Forelimb muscle (tissue), 1 donor: ENCODE measurements around the gene PLAC8L1. TPM values are rescaled to one million over a fixed set of nuclear protein-coding genes. Genes with fewer than 3 reads are reported as not detected.
"Not testable (repeated sequence)": the region's sequence is repeated elsewhere in the genome, so short reads cannot be mapped to it uniquely, and the experiment has no call there.

ENCODE experiments used
- DNase-seq: peaks from one replicate; pipeline ENCODE4 v3.0.0-alpha.2; 2013; ENCODE audit warnings: low read depth
- polyA plus RNA-seq: library from polyadenylated mRNA; unstranded; fragments of 120-200 nt; gene quantifications from one replicate; pipeline ENCODE4 v1.2.1, GENCODE V29; 2013; ENCODE audit not compliant: insufficient read length

PLAC8L1 gene, protein sequence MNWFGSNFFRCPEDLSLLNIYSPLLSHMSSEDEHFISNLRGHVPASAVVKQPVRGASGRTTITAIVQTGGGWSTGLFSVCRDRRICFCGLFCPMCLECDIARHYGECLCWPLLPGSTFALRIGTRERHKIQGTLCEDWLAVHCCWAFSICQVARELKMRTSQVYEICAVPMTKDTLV
- 0.73 TPM for polyA plus RNA-seq

DNA sequence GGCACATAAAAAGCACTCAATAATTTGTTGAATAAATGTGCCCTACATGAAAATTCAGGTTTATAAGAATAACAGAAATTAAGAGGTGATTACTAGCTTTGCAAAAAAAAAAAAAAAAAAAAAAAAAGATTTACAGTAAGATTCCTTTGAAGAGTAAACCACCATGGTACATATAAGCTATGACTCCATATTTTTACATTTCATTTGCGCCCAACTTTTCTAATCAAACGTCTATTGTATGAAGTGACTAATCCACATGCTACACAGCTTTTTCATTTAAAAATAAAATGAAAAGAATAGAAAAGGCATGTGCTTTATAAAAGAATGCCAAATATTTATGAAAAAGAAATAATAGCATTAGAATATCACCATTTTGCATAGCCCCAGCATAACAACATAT lies at the start of gene PLAC8L1:
TSS of gene PLAC8L1 (minus strand) at position 101 of the 400 bp plus-strand sequence. CDS start 1,266 bp downstream, outside the sequence.
- no peak for DNase-seq

DNA sequence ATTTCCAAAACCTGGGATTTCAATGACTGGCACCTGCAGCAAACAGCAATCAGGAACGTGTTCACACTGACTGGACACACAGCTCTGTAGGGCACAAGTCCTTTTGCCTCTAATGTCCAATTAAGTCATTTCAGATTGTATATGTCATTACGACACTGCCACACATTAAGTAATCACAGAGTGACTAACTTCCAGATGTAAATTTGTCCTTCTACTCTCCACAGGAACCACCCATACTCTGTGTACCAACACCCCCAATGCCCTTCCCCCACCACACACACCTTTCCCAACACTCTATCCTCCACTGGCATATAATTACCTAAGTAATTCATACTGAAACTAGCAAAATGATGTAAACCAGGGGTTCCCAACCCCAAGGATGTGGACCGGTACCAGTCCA lies 46.6 kb upstream of the PLAC8L1 start:
- no peak for DNase-seq

DNA sequence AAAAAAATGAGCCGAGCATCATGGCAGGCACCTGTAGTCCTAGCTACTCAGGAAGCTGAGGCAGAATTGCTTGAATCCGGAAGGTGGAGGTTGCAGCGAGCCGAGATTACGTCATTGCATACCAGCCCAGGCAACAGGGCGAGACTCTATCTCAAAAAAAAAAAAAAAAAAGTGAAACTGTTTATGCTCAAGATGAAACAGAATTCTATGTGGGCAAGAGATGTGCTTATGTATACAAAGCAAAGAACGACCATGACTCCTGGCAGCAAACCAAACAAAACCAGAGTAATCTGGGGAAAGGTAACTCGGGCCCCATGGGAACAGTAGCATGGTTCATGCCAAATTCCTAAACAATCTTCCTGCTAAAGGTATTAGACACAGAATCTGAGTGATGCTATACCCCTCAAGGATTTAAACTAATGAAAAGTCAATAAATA lies 32.6 kb upstream of the PLAC8L1 start:
- no peak for DNase-seq

DNA sequence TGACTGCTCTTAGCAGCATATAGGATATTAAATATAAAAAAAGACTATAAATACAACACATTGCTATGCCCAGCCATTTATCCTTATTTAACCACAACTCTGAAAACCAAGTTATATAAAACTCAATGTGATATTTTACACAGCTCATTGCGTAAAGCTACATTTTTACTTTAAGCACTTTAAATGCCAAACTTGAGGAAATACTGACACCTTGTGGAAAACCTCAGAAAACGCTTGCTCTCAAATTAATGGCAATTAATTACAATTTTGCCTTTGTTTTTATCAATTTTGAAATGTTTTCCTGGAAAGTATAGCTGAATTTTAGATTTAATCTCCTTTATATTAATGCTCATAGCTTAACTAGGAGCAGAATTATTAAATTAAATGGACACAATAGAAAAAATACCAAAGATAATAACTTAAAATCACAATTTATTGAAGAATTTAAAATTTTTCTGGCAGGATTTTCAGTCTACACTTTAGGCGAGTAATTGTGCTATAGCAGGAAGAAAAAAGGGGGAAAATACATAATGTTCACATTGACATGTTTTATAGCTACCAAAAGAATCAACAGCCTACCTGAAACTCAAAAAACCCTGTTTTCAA lies 25.2 kb upstream of the PLAC8L1 start:
- DNase-seq = peak; percentile 22

DNA sequence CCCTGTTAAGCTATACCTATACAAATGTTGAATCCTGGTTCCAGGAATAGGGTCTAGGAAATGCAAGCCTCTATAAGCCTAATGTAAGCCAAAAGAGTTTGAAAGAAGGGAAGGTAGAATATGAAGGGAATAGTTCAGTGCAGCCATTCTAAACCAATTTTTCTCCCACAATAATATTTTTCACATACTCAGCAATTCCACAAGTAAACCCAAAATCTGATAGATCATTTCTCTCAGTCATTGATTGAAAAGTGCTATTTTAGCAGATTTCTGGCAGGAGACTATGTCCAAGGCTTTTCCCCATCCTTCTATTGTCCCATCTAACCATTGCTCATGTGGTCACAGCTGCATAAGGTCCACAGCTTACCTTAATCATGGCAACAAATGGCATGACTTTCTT lies 20.7 kb upstream of the PLAC8L1 start:
- no peak for DNase-seq

DNA sequence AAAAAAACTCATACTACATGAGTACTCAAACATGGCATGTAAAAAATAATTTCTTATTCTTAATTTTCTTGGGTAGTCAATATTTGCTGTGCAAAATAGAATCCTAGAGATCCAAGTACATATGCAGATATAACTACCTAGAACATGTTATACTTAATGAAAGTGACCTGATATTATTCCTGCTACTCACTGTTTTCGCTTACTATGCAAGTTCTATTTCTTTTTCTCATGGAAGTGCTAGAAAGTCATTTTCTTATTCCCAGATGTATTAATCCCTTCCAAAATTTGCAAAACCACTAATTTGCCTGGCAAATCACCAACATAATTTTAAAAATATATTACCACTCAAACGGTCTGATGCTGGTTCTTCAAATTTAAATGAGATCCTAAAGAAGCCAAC lies 19.2 kb upstream of the PLAC8L1 start:
- no peak for DNase-seq

DNA sequence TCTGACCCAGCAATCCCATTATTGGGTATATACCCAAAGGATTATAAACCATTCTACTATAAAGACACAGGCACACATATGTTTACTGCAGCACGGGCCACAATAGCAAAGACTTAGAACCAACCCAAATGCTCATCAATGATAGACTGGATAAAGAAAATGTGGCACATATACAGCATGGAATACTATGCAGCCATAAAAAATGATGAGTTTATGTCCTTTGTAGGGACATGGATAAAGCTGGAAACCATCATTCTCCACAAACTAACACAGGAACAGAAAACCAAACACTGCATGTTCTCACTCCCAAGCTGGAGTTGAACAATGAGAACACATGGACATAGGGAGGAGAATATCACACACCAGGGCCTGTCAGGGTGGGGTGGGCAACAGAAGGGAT lies 16.1 kb upstream of the PLAC8L1 start:
- DNase-seq = not testable (repeated sequence)

DNA sequence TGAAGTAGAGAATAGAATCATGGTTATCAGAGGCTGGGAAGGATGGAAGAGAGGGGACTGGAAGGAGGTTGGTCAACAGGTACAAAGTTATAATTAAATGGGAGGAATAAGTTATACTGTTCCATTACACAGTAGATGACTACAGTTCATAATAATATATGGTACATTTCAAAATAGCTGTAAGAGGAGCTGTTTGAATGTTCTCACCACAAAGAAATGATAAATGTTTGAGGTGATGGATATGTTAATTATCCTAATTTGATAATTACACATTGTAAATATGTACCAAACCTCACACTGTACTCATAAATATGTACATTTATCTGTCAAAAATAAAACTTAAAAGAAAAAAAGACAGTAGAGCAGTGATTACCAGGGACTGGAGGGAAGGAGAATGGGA lies 12.9 kb upstream of the PLAC8L1 start:
- DNase-seq = no peak

DNA sequence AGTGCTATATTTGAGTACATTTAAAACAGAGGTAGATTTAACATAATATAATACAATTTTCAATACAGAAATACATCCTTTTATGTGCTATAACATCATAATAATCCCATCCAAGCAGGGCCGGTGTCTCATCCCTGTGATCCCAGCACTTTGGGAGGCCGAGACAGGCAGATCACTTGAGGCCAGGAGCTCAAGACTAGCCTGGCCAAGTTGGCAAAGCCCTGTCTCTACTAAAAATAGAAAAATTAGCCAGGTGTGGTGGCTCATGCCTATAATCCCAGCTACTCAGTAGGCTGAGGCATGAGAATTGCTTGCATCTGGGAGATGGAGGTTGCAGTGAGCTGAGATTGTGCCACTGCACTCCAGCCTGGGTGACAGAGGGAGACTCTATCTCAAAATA lies 11.8 kb upstream of the PLAC8L1 start:
- DNase-seq = not testable (repeated sequence)

DNA sequence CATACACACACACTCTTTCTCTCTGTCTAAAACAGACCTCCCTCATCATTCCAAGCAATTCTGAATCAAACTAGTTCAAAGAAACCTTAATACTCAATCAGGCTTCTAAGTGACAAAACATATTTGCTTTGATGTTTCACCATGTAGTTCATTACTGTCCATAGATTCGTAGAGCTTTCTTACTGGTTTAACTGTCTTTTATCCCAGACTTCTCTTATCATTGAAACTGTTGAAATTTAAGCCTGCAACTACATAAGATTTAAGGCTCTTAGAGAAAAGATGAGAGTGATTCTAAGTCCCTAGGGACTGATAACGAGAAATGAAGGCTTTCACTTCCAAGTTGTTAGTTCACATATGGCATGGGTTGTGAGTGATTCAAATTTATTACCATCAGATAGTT lies 11.0 kb upstream of the PLAC8L1 start:
- DNase-seq = no peak

DNA sequence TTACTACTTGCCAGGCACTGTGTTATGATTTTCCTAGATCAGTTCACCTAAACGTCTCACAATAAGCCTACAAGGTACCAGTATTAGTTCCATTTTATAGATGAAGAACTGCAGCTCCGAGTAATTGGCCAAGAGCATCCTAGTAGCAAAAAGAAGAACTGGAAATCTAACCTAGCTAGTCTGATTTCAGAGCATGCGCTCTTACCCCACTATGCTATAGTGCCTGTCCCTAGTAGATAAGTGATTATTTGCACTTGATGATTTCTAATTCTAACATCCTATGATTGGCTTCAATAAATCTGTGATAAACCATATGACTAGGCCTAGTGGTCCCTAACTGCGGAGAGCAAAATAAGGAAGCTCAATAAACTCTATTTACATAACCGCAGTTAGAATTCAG lies 7.1 kb upstream of the PLAC8L1 start:
- no peak for DNase-seq

DNA sequence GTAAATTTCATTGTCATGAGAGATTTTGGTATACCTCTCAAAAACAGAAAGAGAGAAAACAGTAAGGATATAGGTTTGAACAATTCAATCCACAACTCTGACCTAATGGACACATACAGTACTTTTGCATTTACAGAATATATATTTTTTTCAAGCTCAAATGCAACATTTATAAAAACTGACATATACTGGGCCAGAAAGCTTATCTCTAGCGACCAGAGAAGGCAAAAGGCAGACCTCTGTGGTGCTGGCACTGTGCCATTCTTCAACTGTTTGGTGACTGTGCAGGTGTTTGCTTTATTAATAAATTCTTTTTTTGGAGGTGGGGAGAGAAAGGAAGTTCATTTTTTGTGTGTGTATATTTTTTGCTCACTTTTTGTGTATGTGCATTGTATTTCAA lies 6.0 kb upstream of the PLAC8L1 start:
- DNase-seq = no peak

DNA sequence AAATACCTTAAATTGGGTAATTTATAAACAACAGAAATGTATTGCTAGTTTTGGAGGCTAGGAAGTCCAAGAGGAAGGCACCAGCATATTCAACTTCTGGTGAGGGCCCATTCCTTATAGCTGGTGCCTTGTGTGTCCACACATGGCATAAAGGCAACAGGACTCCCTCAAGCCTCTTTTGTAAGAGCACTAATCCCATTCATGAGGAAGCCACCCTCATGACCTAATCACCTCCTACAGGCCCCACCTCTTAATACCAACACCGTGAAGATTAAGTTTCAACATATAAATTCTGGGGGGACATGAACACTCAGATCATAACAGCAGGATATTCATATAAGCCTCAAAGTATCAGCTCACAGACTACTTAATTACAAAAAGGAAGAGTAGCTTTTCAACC lies 4.0 kb upstream of the PLAC8L1 start:
- no peak for DNase-seq

DNA sequence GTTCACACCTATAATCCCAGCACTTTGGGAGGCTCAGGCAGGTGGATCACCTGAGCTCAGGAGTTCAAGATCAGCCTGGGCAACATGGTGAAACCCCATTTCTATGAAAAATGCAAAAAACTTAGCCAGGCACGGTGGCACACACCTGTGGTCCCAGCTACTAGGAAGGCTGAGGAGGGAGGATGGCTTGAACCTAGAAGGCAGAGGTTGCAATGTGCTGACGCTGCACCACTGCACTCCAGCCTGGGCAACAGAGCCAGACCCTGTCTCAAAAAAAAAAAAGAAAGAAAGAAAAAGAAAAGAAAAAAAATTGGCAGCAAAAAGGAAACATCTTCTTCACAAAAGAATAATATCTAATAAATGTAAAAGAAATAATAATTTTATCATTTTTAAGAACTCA lies 3.5 kb upstream of the PLAC8L1 start:
- not testable (repeated sequence) for DNase-seq

DNA sequence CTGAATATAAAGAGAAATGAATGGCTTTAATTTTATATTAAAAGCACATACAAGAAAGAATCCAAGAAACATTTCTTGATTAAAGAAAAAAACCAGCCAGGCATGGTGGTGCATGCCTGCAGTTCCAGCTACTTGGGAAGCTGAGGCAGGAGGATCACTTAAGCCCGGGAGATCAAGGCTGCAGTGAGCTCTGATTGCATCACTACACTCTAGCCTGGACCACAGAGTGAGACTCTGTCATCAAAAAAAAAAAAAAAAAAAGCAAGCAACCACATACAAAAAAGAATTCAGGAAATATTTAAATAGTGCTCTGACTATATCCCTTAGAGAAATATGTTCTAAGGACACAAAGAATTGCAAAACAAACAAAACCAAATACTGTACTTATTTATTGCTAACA lies 2.5 kb upstream of the PLAC8L1 start:
- DNase-seq = no peak

DNA sequence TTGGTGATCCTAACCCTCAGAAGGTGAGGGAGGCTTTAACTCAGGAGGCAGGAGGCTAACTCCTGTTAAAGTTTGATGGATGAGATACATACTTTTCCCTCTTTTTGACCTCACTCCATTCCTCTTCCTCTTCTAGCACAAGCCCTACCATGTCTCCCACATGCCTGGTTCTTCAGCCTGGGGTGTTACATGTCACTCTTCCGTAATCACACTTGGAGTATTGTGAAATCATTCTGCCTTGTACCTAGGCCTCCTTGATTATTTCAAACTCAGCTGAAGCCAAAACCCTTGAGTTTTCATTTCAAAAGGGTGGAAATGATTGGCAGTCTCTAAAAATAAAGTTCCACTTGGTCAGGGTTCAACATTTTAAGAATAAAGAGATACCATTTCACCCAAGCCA lies 1.8 kb downstream of the PLAC8L1 start:
- no peak for DNase-seq

DNA sequence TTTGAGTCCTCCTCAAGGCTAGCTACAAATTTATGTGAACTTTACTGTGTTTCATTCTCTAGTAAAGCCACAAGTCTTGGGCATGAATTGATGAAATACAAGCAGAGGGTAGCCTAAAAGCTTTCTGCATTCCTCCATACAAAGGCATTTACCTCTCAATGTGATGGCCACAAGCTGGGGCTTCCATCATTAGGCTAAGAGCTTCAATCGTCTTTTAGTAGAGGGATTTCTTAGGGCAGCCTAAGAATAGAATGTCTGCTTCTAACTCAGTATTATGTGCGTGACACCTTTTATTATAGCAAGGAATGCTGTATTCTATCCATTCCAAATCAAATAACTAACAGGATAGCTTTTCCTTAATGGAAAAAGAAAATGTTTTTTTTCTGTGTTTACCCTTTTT lies 3.7 kb downstream of the PLAC8L1 start:
- DNase-seq = no peak

DNA sequence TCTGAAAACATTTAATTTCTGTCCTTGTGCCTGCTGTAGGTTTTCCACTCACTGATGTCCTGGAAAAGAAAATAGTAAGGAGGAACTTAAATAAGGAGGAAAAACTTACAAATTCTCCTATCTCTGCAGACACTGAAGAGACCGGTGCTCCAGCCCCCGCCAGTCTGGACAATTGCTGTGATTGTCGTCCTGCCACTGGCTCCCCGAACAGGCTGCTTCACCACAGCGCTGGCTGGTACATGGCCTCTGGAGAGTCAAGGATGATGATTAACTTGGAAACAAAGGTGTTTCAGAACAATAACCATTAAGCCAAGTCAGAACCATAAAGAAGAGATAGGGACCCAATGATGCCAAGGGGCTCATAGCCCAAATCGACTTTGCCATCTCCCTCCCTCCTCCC lies 7.3 kb downstream of the PLAC8L1 start:
- no peak for DNase-seq

DNA sequence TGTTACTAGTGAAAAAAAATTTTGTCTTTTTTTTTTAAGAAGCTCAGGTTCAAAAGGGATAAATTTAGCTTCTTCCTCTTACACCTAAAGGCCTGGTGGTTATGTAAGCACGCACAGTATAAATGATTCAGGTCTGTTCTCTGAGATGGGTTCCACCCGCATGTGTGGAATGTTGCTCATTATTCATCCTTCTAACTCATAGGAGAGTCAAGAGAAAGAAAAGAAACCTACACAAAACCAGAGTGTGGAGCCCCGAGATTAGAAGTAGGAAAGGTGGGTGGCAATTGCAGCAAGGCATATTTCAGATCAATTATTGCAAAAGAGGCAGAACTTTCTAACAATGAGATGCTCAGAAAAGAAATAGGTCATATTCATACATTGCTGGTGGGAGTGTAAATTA lies 13.5 kb downstream of the PLAC8L1 start:
- no peak for DNase-seq

DNA sequence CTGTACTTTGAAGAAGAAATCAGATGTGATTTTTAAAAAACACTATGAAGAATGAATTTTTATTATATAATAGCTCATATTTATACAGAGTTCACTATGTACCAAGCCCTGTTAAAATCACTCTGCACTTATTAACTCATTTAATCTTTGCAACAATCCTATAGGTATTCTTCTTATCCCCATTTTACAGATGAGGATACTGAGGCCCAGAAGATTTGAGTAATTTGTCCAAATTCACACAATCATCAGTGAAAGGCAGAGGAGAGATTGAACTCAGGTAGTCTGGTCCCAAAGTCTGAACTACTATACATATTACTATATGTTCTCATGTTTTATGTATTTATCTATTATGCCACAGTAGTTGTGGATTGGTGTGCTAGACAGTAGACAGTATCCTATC lies 16.1 kb downstream of the PLAC8L1 start:
- DNase-seq = no peak

DNA sequence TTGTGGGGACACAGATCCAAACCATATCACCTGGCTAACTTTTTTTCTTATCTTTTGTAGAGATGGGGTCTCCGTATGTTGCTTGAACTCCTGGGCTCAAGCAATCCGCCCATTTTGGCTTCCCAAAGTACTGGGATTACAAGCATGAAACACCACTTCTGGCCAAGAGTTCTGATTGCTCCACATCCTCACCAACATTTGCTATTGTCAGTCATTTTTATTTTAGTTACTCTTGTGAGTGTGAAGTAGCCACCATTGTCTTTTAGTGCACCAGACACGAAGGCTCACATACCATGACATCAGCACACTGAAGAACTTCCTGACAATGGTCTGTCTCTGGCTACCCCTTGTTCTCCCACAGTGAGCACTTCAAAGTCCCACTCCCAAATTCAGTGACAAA lies 17.3 kb downstream of the PLAC8L1 start:
- no peak for DNase-seq

DNA sequence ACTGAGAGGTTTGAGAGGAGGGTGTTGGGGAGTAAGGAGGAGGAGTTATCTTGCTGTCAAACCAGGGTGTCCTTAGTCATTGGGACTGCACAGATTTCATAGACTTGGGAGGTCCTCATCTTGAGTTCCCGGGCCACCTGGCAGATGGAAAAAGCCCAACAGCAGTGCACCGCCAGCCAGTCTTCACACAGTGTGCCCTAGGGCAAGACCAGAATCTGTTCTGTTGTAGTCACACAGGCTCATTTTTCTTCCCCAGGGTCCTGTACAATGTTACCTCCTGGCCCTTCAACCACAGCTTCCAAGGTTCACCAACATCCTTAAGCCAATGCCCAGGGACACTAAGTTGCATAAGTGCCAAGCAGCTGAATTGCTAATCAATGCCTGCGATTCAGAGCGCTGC lies 21.0 kb downstream of the PLAC8L1 start:
- no peak for DNase-seq

DNA sequence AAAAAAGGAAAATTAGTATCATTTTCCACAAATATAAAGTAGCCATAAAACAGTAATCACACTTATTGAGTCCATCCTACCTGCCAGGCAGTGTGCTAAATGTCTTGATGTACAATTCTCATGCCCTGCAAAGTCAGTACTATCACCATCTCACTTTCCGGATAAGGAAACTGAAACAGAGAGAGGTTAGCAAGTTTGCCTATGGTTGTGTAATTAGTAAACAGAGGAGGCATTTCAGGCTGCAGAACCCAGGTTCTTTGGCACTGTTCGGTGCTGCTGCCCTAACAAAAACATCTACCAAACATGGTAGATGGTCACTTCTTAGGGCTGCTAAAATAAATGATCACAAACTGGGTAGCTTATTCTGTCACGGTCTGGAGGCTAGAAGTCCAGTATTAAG lies 22.6 kb downstream of the PLAC8L1 start:
- no peak for DNase-seq

DNA sequence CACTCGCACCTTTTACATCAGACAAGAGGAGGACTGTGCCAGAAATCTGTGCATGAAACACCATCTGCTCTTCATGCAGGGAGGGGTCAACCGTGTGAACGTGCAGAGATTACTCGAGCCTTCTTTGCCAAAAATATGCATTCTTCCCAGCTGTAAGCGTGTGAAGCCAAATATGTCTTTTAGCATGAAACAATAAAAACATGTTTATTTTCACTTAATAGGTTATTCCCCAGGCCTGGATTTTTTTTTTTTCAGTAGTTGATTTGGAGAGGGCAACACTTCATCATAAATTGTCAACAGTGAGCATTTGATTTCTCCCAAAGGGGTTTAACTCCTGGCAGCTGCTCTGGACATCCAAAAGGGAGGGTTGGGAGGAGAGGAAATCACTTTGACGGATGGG lies 23.8 kb downstream of the PLAC8L1 start:
- DNase-seq = peak; percentile 46
